NCI-H1105 treated with DMSO at 0.1 percent for 48 hours (cell line): Measurements from ENCODE around the gene SULT1C3.

Experiments
- DNase-seq: peaks from one replicate; lab custom pipeline; 2025; lab: John Stamatoyannopoulos, UW

SULT1C3 gene

GRCh38 chr2:108304975-108305374 is 65.2 kb downstream of the SULT1C3 start:
- DNase-seq: no peak

- DNase-seq: no peak
These were observed 66.1 kb downstream of the SULT1C3 start for GRCh38 chr2:108305901-108306300.

- no peak for DNase-seq
These were observed 70.1 kb downstream of the SULT1C3 start for GRCh38 chr2:108309903-108310302.
